Measurements from ENCODE around the gene R3HDM2. TPM values are rescaled to one million over a fixed set of nuclear protein-coding genes. Genes with fewer than 3 reads are reported as not detected.

Gene R3HDM2
- total and polyA plus RNA-seq, 2 donors from 2014 or later = 16.5 to 67.3 TPM

DNA sequence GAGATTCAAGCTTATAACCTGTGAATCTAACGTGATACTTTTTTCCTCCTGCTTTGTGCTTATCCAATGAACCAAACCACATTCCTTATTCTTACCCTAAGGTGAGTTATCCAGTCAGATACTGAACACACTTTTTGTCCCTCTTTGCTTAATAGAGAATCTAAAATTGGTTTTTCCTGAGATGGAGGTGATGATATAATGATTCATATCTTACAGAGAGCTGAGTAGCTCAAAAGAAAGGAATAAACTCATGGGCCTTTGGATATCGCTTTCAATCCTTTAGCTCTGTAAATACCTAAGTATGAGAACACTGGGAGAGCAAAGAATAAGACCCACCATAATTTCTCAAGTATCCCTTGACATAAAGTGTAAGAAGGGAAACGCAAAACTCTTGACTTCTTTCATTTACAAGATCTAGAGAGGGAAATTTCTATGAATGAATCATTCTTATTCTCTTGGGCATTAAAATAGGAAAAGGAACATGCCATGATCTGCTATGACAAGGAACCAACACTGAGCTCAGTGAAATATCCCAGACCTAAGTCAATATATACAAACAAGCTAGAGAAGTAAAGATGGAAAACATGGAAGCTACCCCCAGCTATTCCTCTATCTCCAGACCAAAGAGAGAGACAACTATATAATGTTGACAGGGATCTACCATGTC, 98.1 kb downstream of the R3HDM2 start:
- Histone ChIP-seq H3K4me3 (ENCODE audit: low read length in 3 of 3) (no peak overlapping the region), H3K27me3 (ENCODE audit: control insufficient read depth, insufficient read depth, low read length) (no peaks in the 10 kb centered on the region), H3K9ac (ENCODE audit: low read length in 3 of 3) (no peak overlapping the region), H3K27ac (ENCODE audit: low read depth in 2 of 2, low read length in 2 of 2) (no peak overlapping the region), H3K36me3 (ENCODE audit: control insufficient read depth in 2 of 3, insufficient read depth in 3 of 3, low read length in 3 of 3) (no peaks in the 10 kb centered on the region), H3K4me1 (ENCODE audit: control insufficient read depth in 2 of 3, insufficient read depth in 2 of 3, low read depth in 1 of 3, low read length in 3 of 3) (no peaks in the 10 kb centered on the region), H3K9me3 (ENCODE audit: control insufficient read depth in 2 of 3, insufficient read depth in 1 of 3, low read length in 3 of 3) (no peaks in the 10 kb centered on the region)
- no peak for FAIRE-seq
- DNase-seq = no peak
- TF ChIP-seq, protein P1, sequence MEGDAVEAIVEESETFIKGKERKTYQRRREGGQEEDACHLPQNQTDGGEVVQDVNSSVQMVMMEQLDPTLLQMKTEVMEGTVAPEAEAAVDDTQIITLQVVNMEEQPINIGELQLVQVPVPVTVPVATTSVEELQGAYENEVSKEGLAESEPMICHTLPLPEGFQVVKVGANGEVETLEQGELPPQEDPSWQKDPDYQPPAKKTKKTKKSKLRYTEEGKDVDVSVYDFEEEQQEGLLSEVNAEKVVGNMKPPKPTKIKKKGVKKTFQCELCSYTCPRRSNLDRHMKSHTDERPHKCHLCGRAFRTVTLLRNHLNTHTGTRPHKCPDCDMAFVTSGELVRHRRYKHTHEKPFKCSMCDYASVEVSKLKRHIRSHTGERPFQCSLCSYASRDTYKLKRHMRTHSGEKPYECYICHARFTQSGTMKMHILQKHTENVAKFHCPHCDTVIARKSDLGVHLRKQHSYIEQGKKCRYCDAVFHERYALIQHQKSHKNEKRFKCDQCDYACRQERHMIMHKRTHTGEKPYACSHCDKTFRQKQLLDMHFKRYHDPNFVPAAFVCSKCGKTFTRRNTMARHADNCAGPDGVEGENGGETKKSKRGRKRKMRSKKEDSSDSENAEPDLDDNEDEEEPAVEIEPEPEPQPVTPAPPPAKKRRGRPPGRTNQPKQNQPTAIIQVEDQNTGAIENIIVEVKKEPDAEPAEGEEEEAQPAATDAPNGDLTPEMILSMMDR (IDR thresholded peaks at IDR 0.05; ENCODE audit: borderline replicate concordance, extremely low read depth, insufficient read depth) = no peak
- intact Hi-C loops (cut with DNase I) = no loop called here

DNA sequence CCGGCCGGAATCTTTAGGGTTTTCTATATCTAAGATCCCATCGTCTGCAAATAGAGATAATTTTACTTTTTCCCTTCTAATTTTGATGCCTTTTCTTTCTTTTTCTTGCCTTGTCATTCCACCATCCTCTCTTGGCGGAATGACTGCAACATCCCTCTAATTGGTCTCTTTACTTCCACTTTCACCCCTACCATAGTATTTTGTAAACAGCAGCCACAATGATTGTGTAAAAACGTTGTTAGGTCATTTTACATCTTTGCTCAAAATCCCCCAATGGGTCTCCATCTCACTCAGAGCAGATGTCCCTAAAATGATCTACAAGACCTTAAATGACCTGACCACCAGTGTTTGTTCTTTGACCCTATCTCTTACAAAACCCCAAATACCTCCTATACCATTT, 99.9 kb downstream of the R3HDM2 start:
- intact Hi-C loops (cut with DNase I) = no loop called here
- Histone ChIP-seq H3K4me1 (ENCODE audit: control insufficient read depth in 2 of 3, insufficient read depth in 2 of 3, low read depth in 1 of 3, low read length in 3 of 3) (no peaks in the 10 kb centered on the region), H3K9me3 (ENCODE audit: control insufficient read depth in 2 of 3, insufficient read depth in 1 of 3, low read length in 3 of 3) (no peaks in the 10 kb centered on the region), H3K4me3 (ENCODE audit: low read length in 3 of 3) (no peak overlapping the region), H3K36me3 (ENCODE audit: control insufficient read depth in 2 of 3, insufficient read depth in 3 of 3, low read length in 3 of 3) (peaks cover 0 to 4% (median 2%) of the 10 kb centered on the region in 3 donors), H3K9ac (ENCODE audit: low read length in 3 of 3) (no peak overlapping the region), H3K27ac (ENCODE audit: low read depth in 2 of 2, low read length in 2 of 2) (no peak overlapping the region), H3K27me3 (ENCODE audit: control insufficient read depth, insufficient read depth, low read length) (no peaks in the 10 kb centered on the region)
- FAIRE-seq (no peak), DNase-seq (no peak)
- TF ChIP-seq, protein P1 (IDR thresholded peaks at IDR 0.05; ENCODE audit: borderline replicate concordance, extremely low read depth, insufficient read depth) = no peak

DNA sequence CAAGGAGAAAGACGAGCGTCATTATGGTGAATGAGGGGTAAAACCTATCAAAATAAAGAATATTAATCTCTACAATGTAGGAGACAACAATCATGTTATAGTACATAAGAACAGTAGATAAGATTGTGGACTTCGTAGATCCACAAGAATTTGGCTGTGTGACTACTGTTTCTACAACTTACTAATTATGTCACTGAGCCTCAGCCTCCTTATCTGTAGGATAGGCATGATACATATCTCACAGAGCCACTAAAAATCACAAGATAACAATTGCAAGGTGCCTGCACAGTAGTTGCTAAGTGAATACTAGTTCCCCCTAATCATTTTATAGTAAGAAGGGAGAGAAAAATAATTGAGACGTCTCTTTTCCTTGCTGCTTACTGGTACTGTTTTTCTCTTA, 101.6 kb downstream of the R3HDM2 start:
- FAIRE-seq (no peak), DNase-seq (no peak)
- no peak overlapping the region for H3K9ac ChIP-seq (ENCODE audit: low read length in 3 of 3)
- no peak overlapping the region for H3K27ac ChIP-seq (ENCODE audit: low read depth in 2 of 2, low read length in 2 of 2)
- no peaks in the 10 kb centered on the region for H3K27me3 ChIP-seq (ENCODE audit: control insufficient read depth, insufficient read depth, low read length)
- TF ChIP-seq, protein P1 (IDR thresholded peaks at IDR 0.05; ENCODE audit: borderline replicate concordance, extremely low read depth, insufficient read depth) = no peak
- intact Hi-C loops (cut with DNase I) = no loop called here
- no peak overlapping the region for H3K4me3 ChIP-seq (ENCODE audit: low read length in 3 of 3)
- H3K36me3 ChIP-seq (ENCODE audit: control insufficient read depth in 2 of 3, insufficient read depth in 3 of 3, low read length in 3 of 3) = peaks cover 0 to 5% (median 2%) of the 10 kb centered on the region in 3 donors
- no peaks in the 10 kb centered on the region for H3K4me1 ChIP-seq (ENCODE audit: control insufficient read depth in 2 of 3, insufficient read depth in 2 of 3, low read depth in 1 of 3, low read length in 3 of 3)
- no peaks in the 10 kb centered on the region for H3K9me3 ChIP-seq (ENCODE audit: control insufficient read depth in 2 of 3, insufficient read depth in 1 of 3, low read length in 3 of 3)

DNA sequence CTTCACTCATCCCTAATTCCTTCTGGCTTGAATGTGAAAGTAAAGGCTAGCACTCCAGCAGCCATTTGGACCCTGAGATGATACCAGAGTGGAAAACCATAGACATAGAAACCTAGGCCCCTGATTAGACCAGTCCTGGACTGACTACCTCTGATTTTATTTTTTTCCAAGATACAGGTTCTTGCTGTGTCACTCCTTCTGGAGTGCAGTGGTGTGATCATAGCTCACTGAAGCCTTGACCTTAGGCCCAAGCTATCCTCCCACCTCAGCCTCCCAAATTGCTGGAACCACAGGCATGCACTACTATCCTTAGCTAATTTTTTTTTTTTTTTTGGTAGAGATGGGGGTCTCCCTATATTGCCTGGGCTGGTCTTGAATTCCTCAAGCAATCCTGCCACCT, 105.4 kb downstream of the R3HDM2 start:
- no peak overlapping the region for H3K4me3 ChIP-seq (ENCODE audit: low read length in 3 of 3)
- peaks cover 0 to 5% (median 2%) of the 10 kb centered on the region in 3 donors for H3K36me3 ChIP-seq (ENCODE audit: control insufficient read depth in 2 of 3, insufficient read depth in 3 of 3, low read length in 3 of 3)
- no peak overlapping the region for H3K9ac ChIP-seq (ENCODE audit: low read length in 3 of 3)
- H3K4me1 ChIP-seq (ENCODE audit: control insufficient read depth in 2 of 3, insufficient read depth in 2 of 3, low read depth in 1 of 3, low read length in 3 of 3) = no peaks in the 10 kb centered on the region
- DNase-seq (no peak), FAIRE-seq (no peak)
- TF ChIP-seq, protein P1 (IDR thresholded peaks at IDR 0.05; ENCODE audit: borderline replicate concordance, extremely low read depth, insufficient read depth) = no peak
- intact Hi-C loops (cut with DNase I) = no loop called here
- no peaks in the 10 kb centered on the region for H3K27me3 ChIP-seq (ENCODE audit: control insufficient read depth, insufficient read depth, low read length)
- no peaks in the 10 kb centered on the region for H3K9me3 ChIP-seq (ENCODE audit: control insufficient read depth in 2 of 3, insufficient read depth in 1 of 3, low read length in 3 of 3)
- no peak overlapping the region for H3K27ac ChIP-seq (ENCODE audit: low read depth in 2 of 2, low read length in 2 of 2)
